Measurements from ENCODE around the gene C8G. TPM values are rescaled to one million over a fixed set of nuclear protein-coding genes. Genes with fewer than 3 reads are reported as not detected.
A peak's percentile ranks its signal among the peaks of the same experiment; 100 is the strongest.

Gene C8G
- total and polyA plus RNA-seq, 2 donors (not counting 1 experiment from before 2014, with no cell fraction given): 1.7 to 2.8 TPM

DNA sequence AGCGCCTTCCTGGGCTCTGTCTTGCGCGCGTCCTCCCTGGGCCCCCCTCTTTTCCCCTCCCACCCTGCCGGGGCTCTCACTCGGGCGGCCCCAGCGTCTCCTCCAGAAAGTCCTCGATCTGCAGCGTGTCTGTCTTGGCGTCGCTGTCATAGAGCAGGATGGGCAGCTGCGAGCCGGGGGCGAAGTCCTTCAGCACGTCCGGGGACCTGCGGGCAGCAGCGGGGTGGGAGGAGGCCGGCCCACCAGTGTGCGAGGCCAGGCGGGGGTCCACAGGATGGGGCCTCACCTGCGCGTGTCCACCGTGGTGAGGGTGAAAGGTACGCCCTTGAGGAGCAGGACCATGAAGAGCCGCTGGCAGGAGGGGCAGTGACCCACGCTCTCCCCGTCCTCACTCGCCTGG is 50.3 kb downstream of the C8G start:
- peaks cover 53% of the 10 kb centered on the region for H3K4me1 Mint-ChIP-seq
- ATAC-seq (ENCODE audit: low read depth) (no peak), DNase-seq (no peak)
- peaks cover 0 to 4% (median 0%) of the 10 kb centered on the region in 4 experiments for H3K27me3 ChIP-seq (replicated peaks in 1 of 4; ENCODE audit: control extremely low read depth in 1 of 4, control insufficient read depth in 3 of 4, insufficient read depth in 4 of 4, low read length in 3 of 4)
- H3K36me3 ChIP-seq (replicated peaks in 1 of 2; ENCODE audit: control extremely low read depth in 1 of 2, control insufficient read depth in 1 of 2, extremely low read depth in 1 of 2, insufficient read depth in 2 of 2, low read length in 1 of 2): peaks cover 0 to 6% of the 10 kb centered on the region in 2 experiments
- CTCF ChIA-PET: interaction anchor here (1.2 to 3.4 kb wide), 3 partner anchors 31 to 39 kb away, joined by 4 to 22 read pairs (median 11); partner anchors contain the start of gene ABCA2
- no peak overlapping the region for H2AFZ ChIP-seq (ENCODE audit: insufficient read depth, low read depth, low read length, poor library complexity, severe bottlenecking)
- H3K4me3 Mint-ChIP-seq: no peak overlapping the region
- peaks cover 0 to 10% (median 0%) of the 10 kb centered on the region in 3 donors for H3K9me3 ChIP-seq (ENCODE audit: control extremely low read depth in 1 of 3, control insufficient read depth in 2 of 3, insufficient read depth in 1 of 3, low read length in 2 of 3)
- no peak for TF ChIP-seq EZH2 (IDR thresholded peaks at IDR 0.05; ENCODE audit: borderline replicate concordance, insufficient read depth, low read depth, low read length, poor library complexity, severe bottlenecking)
- TF ChIP-seq, protein P1, sequence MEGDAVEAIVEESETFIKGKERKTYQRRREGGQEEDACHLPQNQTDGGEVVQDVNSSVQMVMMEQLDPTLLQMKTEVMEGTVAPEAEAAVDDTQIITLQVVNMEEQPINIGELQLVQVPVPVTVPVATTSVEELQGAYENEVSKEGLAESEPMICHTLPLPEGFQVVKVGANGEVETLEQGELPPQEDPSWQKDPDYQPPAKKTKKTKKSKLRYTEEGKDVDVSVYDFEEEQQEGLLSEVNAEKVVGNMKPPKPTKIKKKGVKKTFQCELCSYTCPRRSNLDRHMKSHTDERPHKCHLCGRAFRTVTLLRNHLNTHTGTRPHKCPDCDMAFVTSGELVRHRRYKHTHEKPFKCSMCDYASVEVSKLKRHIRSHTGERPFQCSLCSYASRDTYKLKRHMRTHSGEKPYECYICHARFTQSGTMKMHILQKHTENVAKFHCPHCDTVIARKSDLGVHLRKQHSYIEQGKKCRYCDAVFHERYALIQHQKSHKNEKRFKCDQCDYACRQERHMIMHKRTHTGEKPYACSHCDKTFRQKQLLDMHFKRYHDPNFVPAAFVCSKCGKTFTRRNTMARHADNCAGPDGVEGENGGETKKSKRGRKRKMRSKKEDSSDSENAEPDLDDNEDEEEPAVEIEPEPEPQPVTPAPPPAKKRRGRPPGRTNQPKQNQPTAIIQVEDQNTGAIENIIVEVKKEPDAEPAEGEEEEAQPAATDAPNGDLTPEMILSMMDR (IDR thresholded peaks at IDR 0.05): no peak
- peaks cover 3% of the 10 kb centered on the region for H3K27me3 Mint-ChIP-seq
- peak overlapping the region; percentile 90 for H3K4me2 ChIP-seq (replicated peaks; ENCODE audit: low read depth, low read length, poor library complexity, severe bottlenecking)
- peaks cover 53 to 70% of the 10 kb centered on the region in 2 donors for H3K4me1 ChIP-seq (ENCODE audit: control insufficient read depth in 2 of 2, insufficient read depth in 2 of 2, low read length in 2 of 2)
- 67% methylated on average over 29 of the region's 30 CpGs for WGBS (ENCODE audit: insufficient coverage)
- H3K27ac Mint-ChIP-seq: peak overlapping the region; percentile 61
- no peaks in the 10 kb centered on the region for H3K9me3 Mint-ChIP-seq (ENCODE audit: insufficient read depth)
- POLR2A ChIA-PET: interaction anchor here (1.2 to 1.5 kb wide), 2 partner anchors 32 to 34 kb away, joined by 4 to 5 read pairs; no protein-coding TSS in a partner anchor
- peaks cover 17% of the 10 kb centered on the region for H4K20me1 ChIP-seq (ENCODE audit: control insufficient read depth, insufficient read depth, low read length, poor library complexity, severe bottlenecking)
- H3K27ac ChIP-seq (ENCODE audit: low read length in 2 of 2): no peak overlapping the region
- H3K79me2 ChIP-seq (ENCODE audit: control insufficient read depth, insufficient read depth, low read length): peaks cover 10% of the 10 kb centered on the region
- no peak overlapping the region for H3K9ac ChIP-seq (ENCODE audit: low read length)
- intact Hi-C loops (cut with micrococcal nuclease): no loop called here
- no peak overlapping the region for H3K4me3 ChIP-seq (ENCODE audit: control extremely low read depth in 1 of 5, extremely low read depth in 1 of 5, insufficient read depth in 1 of 5, low read depth in 2 of 5, low read length in 4 of 5)

DNA sequence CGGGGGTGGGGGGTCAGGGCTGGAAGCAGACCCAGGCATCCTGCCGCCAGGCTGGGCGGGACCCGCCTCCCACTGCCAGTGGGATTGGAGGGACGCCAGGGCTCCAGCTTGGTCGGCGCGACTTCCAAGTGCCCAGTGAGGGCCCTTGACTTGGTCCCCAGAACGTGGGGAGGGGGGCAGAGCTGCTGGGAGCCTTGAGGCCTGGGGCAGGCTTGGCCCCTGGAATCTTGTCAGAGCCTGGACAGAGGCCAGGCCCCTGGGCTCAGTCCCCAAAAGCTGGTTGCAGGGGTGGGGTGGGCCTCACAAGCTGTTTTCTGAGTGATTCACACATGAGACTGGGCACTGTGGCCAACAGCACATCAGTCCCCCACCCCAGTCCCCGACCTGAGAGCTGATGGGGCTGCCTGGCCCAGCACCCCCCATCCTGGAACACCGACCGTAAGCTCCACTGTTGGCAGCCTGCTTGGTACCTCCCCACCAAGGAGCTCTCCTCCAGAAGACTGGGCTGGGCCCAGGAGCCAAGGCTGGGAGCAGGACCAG is 50.8 kb downstream of the C8G start:
- H3K9ac ChIP-seq (ENCODE audit: low read length): peak overlapping the region; percentile 59
- peaks cover 17% of the 10 kb centered on the region for H4K20me1 ChIP-seq (ENCODE audit: control insufficient read depth, insufficient read depth, low read length, poor library complexity, severe bottlenecking)
- peaks cover 0 to 6% of the 10 kb centered on the region in 2 experiments for H3K36me3 ChIP-seq (replicated peaks in 1 of 2; ENCODE audit: control extremely low read depth in 1 of 2, control insufficient read depth in 1 of 2, extremely low read depth in 1 of 2, insufficient read depth in 2 of 2, low read length in 1 of 2)
- H2AFZ ChIP-seq (ENCODE audit: insufficient read depth, low read depth, low read length, poor library complexity, severe bottlenecking): no peak overlapping the region
- H3K4me2 ChIP-seq (replicated peaks; ENCODE audit: low read depth, low read length, poor library complexity, severe bottlenecking): peak overlapping the region; percentile 90
- CTCF ChIA-PET: interaction anchor here (0.6 to 3.4 kb wide), 6 partner anchors 30 to 154 kb away, joined by 3 to 22 read pairs (median 4); partner anchors contain the start of genes ABCA2, AJM1 and NPDC1
- Mint-ChIP-seq H3K4me1 (peaks cover 55% of the 10 kb centered on the region), H3K4me3 (peak overlapping the region; percentile 76), H3K27me3 (peaks cover 3% of the 10 kb centered on the region), H3K27ac (peak overlapping the region; percentile 82), H3K9me3 (ENCODE audit: insufficient read depth) (no peaks in the 10 kb centered on the region)
- intact Hi-C loops (cut with micrococcal nuclease): no loop called here
- peak overlapping the region in 2 of 5 experiments; percentile 40 to 60 for H3K4me3 ChIP-seq (ENCODE audit: control extremely low read depth in 1 of 5, extremely low read depth in 1 of 5, insufficient read depth in 1 of 5, low read depth in 2 of 5, low read length in 4 of 5)
- POLR2A ChIA-PET: interaction anchor here (0.5 to 1.5 kb wide), 4 partner anchors 14 to 189 kb away, joined by 3 to 5 read pairs (median 4); no protein-coding TSS in a partner anchor
- peaks cover 0 to 4% (median 0%) of the 10 kb centered on the region in 4 experiments for H3K27me3 ChIP-seq (replicated peaks in 1 of 4; ENCODE audit: control extremely low read depth in 1 of 4, control insufficient read depth in 3 of 4, insufficient read depth in 4 of 4, low read length in 3 of 4)
- ATAC-seq (ENCODE audit: low read depth): no peak
- peaks cover 58 to 75% of the 10 kb centered on the region in 2 donors for H3K4me1 ChIP-seq (ENCODE audit: control insufficient read depth in 2 of 2, insufficient read depth in 2 of 2, low read length in 2 of 2)
- no peak for DNase-seq
- no peak for TF ChIP-seq EZH2 (IDR thresholded peaks at IDR 0.05; ENCODE audit: borderline replicate concordance, insufficient read depth, low read depth, low read length, poor library complexity, severe bottlenecking)
- TF ChIP-seq, protein P1 (IDR thresholded peaks at IDR 0.05): no peak
- H3K27ac ChIP-seq (ENCODE audit: low read length in 2 of 2): peak overlapping the region in 1 of 2 donors; percentile 27
- peaks cover 10% of the 10 kb centered on the region for H3K79me2 ChIP-seq (ENCODE audit: control insufficient read depth, insufficient read depth, low read length)
- 72% methylated on average over 12 of the region's 12 CpGs for WGBS (ENCODE audit: insufficient coverage)
- H3K9me3 ChIP-seq (ENCODE audit: control extremely low read depth in 1 of 3, control insufficient read depth in 2 of 3, insufficient read depth in 1 of 3, low read length in 2 of 3): peaks cover 0 to 7% (median 0%) of the 10 kb centered on the region in 3 donors

All from B cell (primary cell).